HPDE6-E6E7 (cell line): Measurements from ENCODE around the gene PLEKHJ1.
A peak's percentile ranks its signal among the peaks of the same experiment; 100 is the strongest.

Experiments
- DNase-seq: peaks from one replicate; pipeline ENCODE4 v3.0.0; 2011; ENCODE audit warnings: missing footprints; ENCODE audit errors: extremely low spot score

PLEKHJ1 gene

GRCh38 chr19:2269244-2270156 is 33.4 kb upstream of the PLEKHJ1 start:
- DNase-seq, result peak; percentile 97

GRCh38 chr19:2268861-2269243 is 32.7 kb upstream of the PLEKHJ1 start:
- DNase-seq, result no peak

GRCh38 chr19:2268480-2268830 is 32.3 kb upstream of the PLEKHJ1 start:
- DNase-seq, result no peak

GRCh38 chr19:2266183-2266993 is 30.3 kb upstream of the PLEKHJ1 start:
- peak; percentile 40 for DNase-seq

- DNase-seq, result no peak
Observed at GRCh38 chr19:2261438-2262172, 25.5 kb upstream of the PLEKHJ1 start.

- DNase-seq, result no peak
Observed at GRCh38 chr19:2260341-2260805, 24.2 kb upstream of the PLEKHJ1 start.

- DNase-seq, result no peak
Observed at GRCh38 chr19:2259336-2259735, 23.2 kb upstream of the PLEKHJ1 start.

- DNase-seq, result no peak
Observed at GRCh38 chr19:2255982-2256685, 20.0 kb upstream of the PLEKHJ1 start, which contains the start of gene JSRP1. JSRP1 (minus strand) TSS chr19:2256417; CDS start chr19:2255314, 1,103 bp downstream.

GRCh38 chr19:2255112-2255845 is 19.1 kb upstream of the PLEKHJ1 start:
- DNase-seq, result no peak

GRCh38 chr19:2254064-2254872 is 18.1 kb upstream of the PLEKHJ1 start:
- no peak for DNase-seq

- DNase-seq, result no peak
Observed at GRCh38 chr19:2253106-2254063, 17.3 kb upstream of the PLEKHJ1 start.

- no peak for DNase-seq
Observed at GRCh38 chr19:2252797-2253105, 16.6 kb upstream of the PLEKHJ1 start.

- DNase-seq, result no peak
Observed at GRCh38 chr19:2252055-2252796, 16.1 kb upstream of the PLEKHJ1 start.

GRCh38 chr19:2251106-2252054 is 15.3 kb upstream of the PLEKHJ1 start:
- DNase-seq, result no peak

GRCh38 chr19:2250766-2251105 is 14.6 kb upstream of the PLEKHJ1 start:
- no peak for DNase-seq

GRCh38 chr19:2249880-2250765 is 14.0 kb upstream of the PLEKHJ1 start:
- DNase-seq, result no peak
